ENCODE results near the gene GOPC. TPM values are rescaled to one million over a fixed set of nuclear protein-coding genes. Genes with fewer than 3 reads are reported as not detected.

The GOPC gene
- total RNA-seq, 2 donors from 2014 or later: 29.5 to 31.5 TPM

GRCh38 chr6:117515326-117515725, 87.0 kb downstream of the GOPC start:
- ATAC-seq (ENCODE audit: insufficient number of reproducible peaks, low FRiP score, low read depth) (no peak), DNase-seq (ENCODE audit: low spot score) (no peak)
- no peak for TF ChIP-seq CTCF (IDR thresholded peaks at IDR 0.05)
- Histone ChIP-seq H3K36me3 (no peaks in the 10 kb centered on the region), H3K27ac (no peak overlapping the region), H3K9me3 (no peaks in the 10 kb centered on the region), H3K4me3 (no peak overlapping the region), H3K4me1 (ENCODE audit: control insufficient read depth in 1 of 2, low read depth in 2 of 2) (peaks cover 10 to 31% of the 10 kb centered on the region in 2 donors), H3K27me3 (replicated peaks; ENCODE audit: insufficient read depth) (no peaks in the 10 kb centered on the region)

- H3K9me3 ChIP-seq: no peaks in the 10 kb centered on the region
- peaks cover 10 to 31% of the 10 kb centered on the region in 2 donors for H3K4me1 ChIP-seq (ENCODE audit: control insufficient read depth in 1 of 2, low read depth in 2 of 2)
- H3K36me3 ChIP-seq: no peaks in the 10 kb centered on the region
- DNase-seq (ENCODE audit: low spot score) (no peak), ATAC-seq (ENCODE audit: insufficient number of reproducible peaks, low FRiP score, low read depth) (no peak)
- H3K4me3 ChIP-seq: no peak overlapping the region
- H3K27ac ChIP-seq: no peak overlapping the region
- no peak for TF ChIP-seq CTCF (IDR thresholded peaks at IDR 0.05)
- no peaks in the 10 kb centered on the region for H3K27me3 ChIP-seq (replicated peaks; ENCODE audit: insufficient read depth)
Measured at GRCh38 chr6:117514655-117515054, 87.7 kb downstream of the GOPC start.

GRCh38 chr6:117513778-117514365, 88.4 kb downstream of the GOPC start:
- Histone ChIP-seq H3K4me1 (ENCODE audit: control insufficient read depth in 1 of 2, low read depth in 2 of 2) (peaks cover 10 to 31% of the 10 kb centered on the region in 2 donors), H3K4me3 (no peak overlapping the region), H3K27ac (no peak overlapping the region), H3K36me3 (no peaks in the 10 kb centered on the region), H3K27me3 (replicated peaks; ENCODE audit: insufficient read depth) (no peaks in the 10 kb centered on the region), H3K9me3 (no peaks in the 10 kb centered on the region)
- no peak for ATAC-seq (ENCODE audit: insufficient number of reproducible peaks, low FRiP score, low read depth)
- TF ChIP-seq CTCF (IDR thresholded peaks at IDR 0.05): no peak
- DNase-seq (ENCODE audit: low spot score): no peak

GRCh38 chr6:117512987-117513573, 89.2 kb downstream of the GOPC start:
- ATAC-seq (ENCODE audit: insufficient number of reproducible peaks, low FRiP score, low read depth): no peak
- no peak for TF ChIP-seq CTCF (IDR thresholded peaks at IDR 0.05)
- Histone ChIP-seq H3K27me3 (replicated peaks; ENCODE audit: insufficient read depth) (no peaks in the 10 kb centered on the region), H3K4me1 (ENCODE audit: control insufficient read depth in 1 of 2, low read depth in 2 of 2) (peaks cover 10 to 31% of the 10 kb centered on the region in 2 donors), H3K27ac (no peak overlapping the region), H3K36me3 (no peaks in the 10 kb centered on the region), H3K4me3 (no peak overlapping the region), H3K9me3 (no peaks in the 10 kb centered on the region)
- no peak for DNase-seq (ENCODE audit: low spot score)

- DNase-seq (ENCODE audit: low spot score) (no peak), ATAC-seq (ENCODE audit: insufficient number of reproducible peaks, low FRiP score, low read depth) (no peak)
- Histone ChIP-seq H3K4me1 (ENCODE audit: control insufficient read depth in 1 of 2, low read depth in 2 of 2) (peaks cover 14 to 34% of the 10 kb centered on the region in 2 donors), H3K9me3 (no peaks in the 10 kb centered on the region), H3K4me3 (no peak overlapping the region), H3K27me3 (replicated peaks; ENCODE audit: insufficient read depth) (no peaks in the 10 kb centered on the region), H3K27ac (no peak overlapping the region), H3K36me3 (no peaks in the 10 kb centered on the region)
- TF ChIP-seq CTCF (IDR thresholded peaks at IDR 0.05): no peak
Measured at GRCh38 chr6:117512056-117512828, 90.1 kb downstream of the GOPC start.
